ENCODE measurements around the gene RRP1B. TPM values are rescaled to one million over a fixed set of nuclear protein-coding genes. Genes with fewer than 3 reads are reported as not detected.

The RRP1B gene
- total and polyA plus RNA-seq, 9 of the 15 experiments (the other 6 are each of a cell fraction or from before 2014, with no cell fraction given) = 6.8 to 66.6 (median 41.9) TPM

- TF ChIP-seq JUND (IDR thresholded peaks at IDR 0.05; ENCODE audit: borderline replicate concordance, low read depth, low read length) = peak; percentile 80
- TF ChIP-seq JUND (tag; IDR thresholded peaks at IDR 0.05; ENCODE audit: borderline replicate concordance, low read depth, low read length) = peak; percentile 71; the same call in 2 of the 3 replicates
- no peak for TF ChIP-seq SAFB2 (IDR thresholded peaks at IDR 0.05; ENCODE audit: borderline replicate concordance, low read depth, low read length, severe bottlenecking)
- no peak for TF ChIP-seq HDAC6 (IDR thresholded peaks at IDR 0.05; ENCODE audit: low read depth, low read length)
- no peak for TF ChIP-seq HNRNPK (IDR thresholded peaks at IDR 0.05; ENCODE audit: low read depth, low read length, poor library complexity, severe bottlenecking)
- TF ChIP-seq, protein P1, sequence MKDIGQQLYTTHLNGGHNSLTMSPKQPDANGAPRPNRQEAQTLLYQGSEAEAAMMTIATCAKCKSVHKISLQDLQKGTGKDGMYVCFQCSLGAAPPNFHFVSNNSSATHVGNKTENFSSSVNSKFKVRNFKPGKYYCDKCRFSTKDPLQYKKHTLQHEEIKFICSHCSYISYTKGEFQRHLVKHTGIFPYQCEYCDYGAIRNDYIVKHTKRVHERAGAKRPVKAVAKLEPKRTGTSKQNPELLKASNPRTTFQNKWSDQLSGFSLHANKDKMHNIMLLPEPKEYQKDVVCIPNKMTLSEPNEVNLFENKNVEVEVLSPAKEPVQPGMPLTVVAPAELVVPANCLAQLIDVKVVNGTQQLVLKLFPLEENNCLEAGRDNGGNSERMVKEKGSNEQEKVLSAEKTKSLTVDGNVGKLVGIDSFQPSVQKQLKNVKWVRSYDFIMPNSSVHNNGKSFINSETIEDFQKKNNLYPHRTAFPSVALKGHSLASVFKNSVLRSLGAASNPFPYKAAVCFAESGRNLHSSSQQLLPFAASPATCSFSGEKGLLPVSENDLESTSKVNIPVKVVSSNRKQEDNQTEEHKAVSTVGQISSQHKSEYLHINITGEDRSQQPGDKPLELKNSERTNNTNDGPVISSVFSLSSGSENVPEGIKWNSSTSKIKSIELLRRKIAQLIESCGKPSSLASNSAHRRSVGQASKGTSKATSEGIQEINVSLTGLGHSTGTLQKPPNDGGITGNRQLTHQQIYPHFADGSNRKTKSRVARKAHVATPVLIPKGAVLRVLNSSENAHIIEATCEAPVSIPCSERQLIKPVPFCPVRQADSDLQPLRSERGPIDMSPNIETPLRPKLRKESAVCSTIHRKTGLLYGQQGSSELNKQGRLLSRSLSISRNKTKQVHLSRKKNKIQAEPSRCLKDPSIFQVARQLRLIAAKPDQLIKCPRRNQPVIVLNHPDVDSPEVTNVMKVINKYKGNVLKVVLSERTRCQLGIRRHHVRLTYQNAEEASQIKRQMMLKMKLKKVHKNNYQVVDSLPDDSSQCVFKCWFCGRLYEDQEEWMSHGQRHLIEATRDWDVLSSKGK (CRISPR knock-in tag; IDR thresholded peaks at IDR 0.05) = no peak
- no peak for TF ChIP-seq CCAR2 (IDR thresholded peaks at IDR 0.05; ENCODE audit: low read depth, low read length)
- TF ChIP-seq EP400 (IDR thresholded peaks at IDR 0.05) = 0 out of 2 replicates have a peak, but pooled peaks have one; percentile 17
- TF ChIP-seq NFATC3 (IDR thresholded peaks at IDR 0.05) = no peak
- TF ChIP-seq ZNF644 (tag; IDR thresholded peaks at IDR 0.05; ENCODE audit: low read depth) = no peak
- no peak for TF ChIP-seq PCBP1 (IDR thresholded peaks at IDR 0.05; ENCODE audit: low read depth, low read length, poor library complexity, severe bottlenecking)
- 0 out of 4 replicates have a peak, but pooled peaks have one; percentile 45 to 56 for TF ChIP-seq MAZ (CRISPR knock-in tag; conservative IDR thresholded peaks at IDR 0.05 in 1 of 2, IDR thresholded peaks at IDR 0.05 in 1 of 2)
- TF ChIP-seq SIN3A (IDR thresholded peaks at IDR 0.05; ENCODE audit: borderline replicate concordance in 2 of 2, control insufficient read depth in 1 of 2, low read depth in 2 of 2, low read length in 2 of 2) = no peak
- TF ChIP-seq, protein P2, sequence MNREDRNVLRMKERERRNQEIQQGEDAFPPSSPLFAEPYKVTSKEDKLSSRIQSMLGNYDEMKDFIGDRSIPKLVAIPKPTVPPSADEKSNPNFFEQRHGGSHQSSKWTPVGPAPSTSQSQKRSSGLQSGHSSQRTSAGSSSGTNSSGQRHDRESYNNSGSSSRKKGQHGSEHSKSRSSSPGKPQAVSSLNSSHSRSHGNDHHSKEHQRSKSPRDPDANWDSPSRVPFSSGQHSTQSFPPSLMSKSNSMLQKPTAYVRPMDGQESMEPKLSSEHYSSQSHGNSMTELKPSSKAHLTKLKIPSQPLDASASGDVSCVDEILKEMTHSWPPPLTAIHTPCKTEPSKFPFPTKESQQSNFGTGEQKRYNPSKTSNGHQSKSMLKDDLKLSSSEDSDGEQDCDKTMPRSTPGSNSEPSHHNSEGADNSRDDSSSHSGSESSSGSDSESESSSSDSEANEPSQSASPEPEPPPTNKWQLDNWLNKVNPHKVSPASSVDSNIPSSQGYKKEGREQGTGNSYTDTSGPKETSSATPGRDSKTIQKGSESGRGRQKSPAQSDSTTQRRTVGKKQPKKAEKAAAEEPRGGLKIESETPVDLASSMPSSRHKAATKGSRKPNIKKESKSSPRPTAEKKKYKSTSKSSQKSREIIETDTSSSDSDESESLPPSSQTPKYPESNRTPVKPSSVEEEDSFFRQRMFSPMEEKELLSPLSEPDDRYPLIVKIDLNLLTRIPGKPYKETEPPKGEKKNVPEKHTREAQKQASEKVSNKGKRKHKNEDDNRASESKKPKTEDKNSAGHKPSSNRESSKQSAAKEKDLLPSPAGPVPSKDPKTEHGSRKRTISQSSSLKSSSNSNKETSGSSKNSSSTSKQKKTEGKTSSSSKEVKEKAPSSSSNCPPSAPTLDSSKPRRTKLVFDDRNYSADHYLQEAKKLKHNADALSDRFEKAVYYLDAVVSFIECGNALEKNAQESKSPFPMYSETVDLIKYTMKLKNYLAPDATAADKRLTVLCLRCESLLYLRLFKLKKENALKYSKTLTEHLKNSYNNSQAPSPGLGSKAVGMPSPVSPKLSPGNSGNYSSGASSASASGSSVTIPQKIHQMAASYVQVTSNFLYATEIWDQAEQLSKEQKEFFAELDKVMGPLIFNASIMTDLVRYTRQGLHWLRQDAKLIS (CRISPR knock-in tag; IDR thresholded peaks at IDR 0.05) = no peak
- TF ChIP-seq SAP30 (IDR thresholded peaks at IDR 0.05; ENCODE audit: borderline replicate concordance, insufficient read depth, low read depth, low read length, poor library complexity, severe bottlenecking) = no peak
- TF ChIP-seq PPARD (CRISPR knock-in tag; IDR thresholded peaks at IDR 0.05) = no peak
- no peak for TF ChIP-seq U2AF2 (optimal IDR thresholded peaks at IDR 0.05; ENCODE audit: low read depth, low read length)
- 0 out of 2 replicates have a peak, but pooled peaks have one; percentile 53 for TF ChIP-seq ZKSCAN1 (IDR thresholded peaks at IDR 0.05; ENCODE audit: low read depth, low read length)
Observed at GRCh38 chr21:43646550-43647260, 12.7 kb upstream of the RRP1B start (continued).

All from K562 (cell line).